CD4-positive, alpha-beta T cell treated with Interleukin-15 for 4 hours (primary cell): ENCODE measurements around the gene PPFIBP1.
"Not testable (repeated sequence)": the region's sequence is repeated elsewhere in the genome, so short reads cannot be mapped to it uniquely, and the experiment has no call there.

Experiments used
- DNase-seq: peaks from one replicate; pipeline ENCODE4 v3.0.0-alpha.2; 2020; ENCODE audit warnings: low spot score

The PPFIBP1 gene

GRCh38 chr12:27566626-27567025 is 42.6 kb downstream of the PPFIBP1 start:
- DNase-seq, result no peak

- DNase-seq, result no peak
These were observed 47.5 kb downstream of the PPFIBP1 start for GRCh38 chr12:27571463-27571862.

GRCh38 chr12:27572486-27573255 is 48.7 kb downstream of the PPFIBP1 start:
- no peak for DNase-seq

- no peak for DNase-seq
These were observed 50.0 kb downstream of the PPFIBP1 start for GRCh38 chr12:27573972-27574371.

GRCh38 chr12:27575090-27575761 is 51.2 kb downstream of the PPFIBP1 start:
- no peak for DNase-seq

GRCh38 chr12:27575762-27576118 is 51.7 kb downstream of the PPFIBP1 start:
- no peak for DNase-seq

GRCh38 chr12:27576667-27577347 is 52.8 kb downstream of the PPFIBP1 start:
- no peak for DNase-seq

GRCh38 chr12:27577688-27578087 is 53.7 kb downstream of the PPFIBP1 start:
- no peak for DNase-seq

GRCh38 chr12:27578689-27579372 is 54.8 kb downstream of the PPFIBP1 start:
- DNase-seq, result no peak

GRCh38 chr12:27580561-27581330 is 56.7 kb downstream of the PPFIBP1 start:
- no peak for DNase-seq

- DNase-seq, result not testable (repeated sequence)
These were observed 57.3 kb downstream of the PPFIBP1 start for GRCh38 chr12:27581331-27581671.

GRCh38 chr12:27581833-27582232 is 57.8 kb downstream of the PPFIBP1 start:
- not testable (repeated sequence) for DNase-seq

GRCh38 chr12:27582445-27582844 is 58.4 kb downstream of the PPFIBP1 start:
- not testable (repeated sequence) for DNase-seq

GRCh38 chr12:27583057-27583797 is 59.2 kb downstream of the PPFIBP1 start:
- DNase-seq, result no peak

- DNase-seq, result no peak
These were observed 60.0 kb downstream of the PPFIBP1 start for GRCh38 chr12:27583981-27584380.

GRCh38 chr12:27585739-27586265 is 61.8 kb downstream of the PPFIBP1 start:
- no peak for DNase-seq

- DNase-seq, result not testable (repeated sequence)
These were observed 64.2 kb downstream of the PPFIBP1 start for GRCh38 chr12:27588075-27588730.

- DNase-seq, result no peak
These were observed 64.8 kb downstream of the PPFIBP1 start for GRCh38 chr12:27588776-27589175.

GRCh38 chr12:27589419-27589818 is 65.4 kb downstream of the PPFIBP1 start:
- DNase-seq, result no peak

GRCh38 chr12:27591698-27592097 is 67.7 kb downstream of the PPFIBP1 start:
- DNase-seq, result not testable (repeated sequence)
